HepG2 (cell line): Measurements from ENCODE around the gene UTP3. TPM values are rescaled to one million over a fixed set of nuclear protein-coding genes. Genes with fewer than 3 reads are reported as not detected.

Experiments
- AFF4 ChIP-seq: sonication (generic); formaldehyde crosslinking; IDR thresholded peaks from 2 replicates; pipeline ENCODE4 v1.4.0; 2020; ENCODE audit warnings: missing genetic modification reagents
- ELK4 ChIP-seq: sonication (generic); formaldehyde crosslinking; IDR thresholded peaks from 2 replicates; pipeline ENCODE4 v1.9.0; 2021; ENCODE audit warnings: missing genetic modification reagents, borderline replicate concordance
- HNF1B ChIP-seq: sonication (generic); formaldehyde crosslinking; IDR thresholded peaks from 2 replicates; pipeline ENCODE4 v1.5.1; 2020; ENCODE audit warnings: mild to moderate bottlenecking, moderate library complexity, missing genetic modification reagents
- IKZF4 ChIP-seq: sonication (generic); formaldehyde crosslinking; IDR thresholded peaks from 2 replicates; pipeline ENCODE4 v1.5.1; 2020; ENCODE audit warnings: borderline replicate concordance, mild to moderate bottlenecking, low read depth, missing genetic modification reagents; ENCODE audit errors: not compliant biosample characterization
- MXI1 ChIP-seq: IDR thresholded peaks from 3 replicates; pipeline ENCODE4 v1.6.1; 2012; ENCODE audit warnings: low read depth, low read length, inconsistent platforms, borderline replicate concordance
- NCOA2 ChIP-seq: sonication (generic); formaldehyde crosslinking; IDR thresholded peaks from 2 replicates; pipeline ENCODE4 v1.8.0; 2022; ENCODE audit warnings: inconsistent platforms
- NR1H2 ChIP-seq: sonication (generic); formaldehyde crosslinking; IDR thresholded peaks from 2 replicates; pipeline ENCODE4 v1.8.1; 2022; ENCODE audit warnings: low read depth, missing genetic modification reagents, borderline replicate concordance
- PAWR ChIP-seq: sonication (generic); formaldehyde crosslinking; IDR thresholded peaks from 2 replicates; pipeline ENCODE4 v1.4.0; 2020; ENCODE audit warnings: missing genetic modification reagents, mild to moderate bottlenecking, borderline replicate concordance
- SIX4 ChIP-seq: sonication (generic); formaldehyde crosslinking; IDR thresholded peaks from 2 replicates; pipeline ENCODE4 v1.4.0; 2020; ENCODE audit warnings: missing genetic modification reagents
- SKIL ChIP-seq: sonication (generic); formaldehyde crosslinking; IDR thresholded peaks from 2 replicates; pipeline ENCODE4 v1.8.0; 2022; ENCODE audit warnings: missing genetic modification reagents, mild to moderate bottlenecking, moderate library complexity, borderline replicate concordance
- SMYD3 ChIP-seq: sonication (generic); formaldehyde crosslinking; IDR thresholded peaks from 2 replicates; pipeline ENCODE4 v1.8.1; 2023; ENCODE audit warnings: mild to moderate bottlenecking, missing genetic modification reagents
- USF2 ChIP-seq, 2 experiments: sonication (generic) in 1 of 2; formaldehyde crosslinking in 1 of 2; IDR thresholded peaks; 2 replicates each; pipeline versions ENCODE4 v1.5.1 to v1.6.1; 2011 to 2020; ENCODE audit warnings: borderline replicate concordance in 1 of 2, low read depth in 1 of 2, low read length in 1 of 2, mild to moderate bottlenecking in 1 of 2, missing genetic modification reagents in 1 of 2, moderate library complexity in 1 of 2
- ZNF446 ChIP-seq: sonication (generic); formaldehyde crosslinking; IDR thresholded peaks from 2 replicates; pipeline ENCODE4 v1.5.0; 2020; ENCODE audit warnings: mild to moderate bottlenecking, missing genetic modification reagents
- ZNF713 ChIP-seq: sonication (generic); formaldehyde crosslinking; IDR thresholded peaks from 2 replicates; pipeline ENCODE4 v1.4.0; 2020; ENCODE audit warnings: mild to moderate bottlenecking, missing genetic modification reagents
- polyA plus RNA-seq, 8 experiments: library from polyadenylated mRNA; depleted of rRNA in 3 of 8; stranded (reverse) in 7 of 8; unstranded in 1 of 8; fragments of >200 nt; fragmentation: Illumina TruSeq in 4 of 8; extraction: Trizol in 4 of 8; gene quantifications; 2 replicates each; pipeline versions ENCODE4 v1.2.1 to v1.2.3, GENCODE V29; 2011 to 2016; ENCODE audit warnings: low read depth in 4 of 8, missing spikeins in 1 of 8, mixed read lengths in 1 of 8; ENCODE audit not compliant: insufficient read depth in 1 of 8
- total RNA-seq, 5 experiments: library from RNA; depleted of rRNA; stranded (reverse); fragments of >200 nt; fragmentation: Illumina TruSeq; extraction: Trizol; gene quantifications; 2 replicates each; pipeline ENCODE4 v1.2.3, GENCODE V29; 2016; ENCODE audit warnings: low read depth in 1 of 5

UTP3 gene
- total and polyA plus RNA-seq, 2 of the 13 experiments (the other 11 are each of a cell fraction or from before 2014, with no cell fraction given) = 6.9 to 19.5 TPM

- no peak for TF ChIP-seq PAWR
- no peak for TF ChIP-seq ZNF713
- no peak for TF ChIP-seq ELK4 (CRISPR knock-in tag)
- no peak for TF ChIP-seq USF2 (IDR thresholded peaks at IDR 0.05; ENCODE audit: low read depth, low read length)
- peak; percentile 61; the same call in 1 of the 2 replicates for TF ChIP-seq USF2 (CRISPR knock-in tag; IDR thresholded peaks at IDR 0.05; ENCODE audit: borderline replicate concordance)
- TF ChIP-seq NR1H2 (CRISPR knock-in tag) = no peak
- TF ChIP-seq AFF4 (CRISPR knock-in tag) = no peak
- 0 out of 2 replicates have a peak, but pooled peaks have one; percentile 34 for TF ChIP-seq NCOA2 (CRISPR knock-in tag)
- no peak for TF ChIP-seq HNF1B (CRISPR knock-in tag)
- TF ChIP-seq ZNF446 (CRISPR knock-in tag) = no peak; the same call in 1 of the 2 replicates
- no peak for TF ChIP-seq IKZF4 (CRISPR knock-in tag)
- no peak for TF ChIP-seq SKIL (CRISPR knock-in tag)
- peak; percentile 63; the same call in 1 of the 2 replicates for TF ChIP-seq SMYD3 (CRISPR knock-in tag)
- TF ChIP-seq SIX4 (CRISPR knock-in tag) = no peak
- peak; percentile 22; the same call in 1 of the 3 replicates for TF ChIP-seq MXI1
Observed at GRCh38 chr4:70705183-70706043, 17.1 kb downstream of the UTP3 start (continued).
